ENCODE data around the gene BNC2. TPM values are rescaled to one million over a fixed set of nuclear protein-coding genes. Genes with fewer than 3 reads are reported as not detected.

Gene BNC2
- total RNA-seq, 4 donors from 2014 or later = 90.2 to 130 (median 100.0) TPM

- Histone ChIP-seq H3K36me3 (no peaks in the 10 kb centered on the region), H3K4me3 (peak overlapping the region; percentile 31 to 52), H3K4me1 (peaks cover 3 to 85% (median 5%) of the 10 kb centered on the region in 3 donors), H3K27ac (peak overlapping the region; percentile 30 to 87 (median 81)), H3K27me3 (no peaks in the 10 kb centered on the region), H3K9me3 (no peaks in the 10 kb centered on the region)
- WGBS, 2 donors (ENCODE audit: low coverage in 1 of 2) = 0 to 3% methylated on average over 4 to 28 of the region's 30 CpGs
- TF ChIP-seq POLR2AphosphoS5 (IDR thresholded peaks at IDR 0.05) (no peak), EP300 (IDR thresholded peaks at IDR 0.05) (no peak), CTCF (IDR thresholded peaks at IDR 0.05) (no peak)
- ATAC-seq = peak; percentile 60
Measured at GRCh38 chr9:16828340-16829281, 41.9 kb downstream of the BNC2 start.

DNA sequence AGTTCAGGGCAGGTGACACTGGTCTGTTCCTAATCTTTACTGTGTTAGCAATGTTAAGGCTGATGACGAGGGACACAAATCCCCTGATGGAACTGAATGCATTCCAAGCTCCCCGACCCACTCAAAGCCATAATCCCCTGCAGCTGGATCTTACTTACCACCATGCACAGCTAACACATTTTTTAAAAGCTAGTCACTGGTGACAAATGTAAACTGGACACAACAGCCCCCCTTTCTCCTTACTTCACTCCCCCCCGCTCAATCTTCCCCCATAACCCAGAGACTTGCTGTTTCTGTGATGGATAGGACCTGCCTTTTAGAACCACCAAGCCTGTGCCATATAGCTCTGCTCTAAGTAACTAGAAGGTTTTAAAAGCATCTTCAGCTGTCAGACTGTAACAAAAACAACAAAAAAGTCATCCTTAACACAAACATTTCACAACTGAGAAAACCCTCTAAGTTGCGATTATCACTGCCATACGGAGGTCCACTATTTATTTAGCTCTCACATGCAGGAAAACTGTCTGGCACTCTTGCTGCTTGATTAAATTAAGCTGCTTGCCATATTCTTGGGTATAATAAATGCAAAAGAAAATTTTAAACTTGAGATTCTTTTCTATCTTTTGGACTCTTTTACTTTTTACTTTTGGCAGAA is 44.4 kb downstream of the BNC2 start:
- H3K36me3 ChIP-seq = no peaks in the 10 kb centered on the region
- no peaks in the 10 kb centered on the region for H3K9me3 ChIP-seq
- H3K4me3 ChIP-seq = no peak overlapping the region
- H3K4me1 ChIP-seq = peaks cover 0 to 92% (median 5%) of the 10 kb centered on the region in 3 donors
- no peak for ATAC-seq
- H3K27me3 ChIP-seq = no peaks in the 10 kb centered on the region
- H3K27ac ChIP-seq = peak overlapping the region in 3 of 4 donors; percentile 20 to 47 (median 45)
- 22 to 23% methylated on average over 4 to 5 of the region's 5 CpGs for WGBS, 2 donors (ENCODE audit: low coverage in 1 of 2)
- TF ChIP-seq CTCF (IDR thresholded peaks at IDR 0.05) (no peak), EP300 (IDR thresholded peaks at IDR 0.05) (no peak), POLR2AphosphoS5 (IDR thresholded peaks at IDR 0.05) (no peak), POLR2A (IDR thresholded peaks at IDR 0.05) (no peak)

DNA sequence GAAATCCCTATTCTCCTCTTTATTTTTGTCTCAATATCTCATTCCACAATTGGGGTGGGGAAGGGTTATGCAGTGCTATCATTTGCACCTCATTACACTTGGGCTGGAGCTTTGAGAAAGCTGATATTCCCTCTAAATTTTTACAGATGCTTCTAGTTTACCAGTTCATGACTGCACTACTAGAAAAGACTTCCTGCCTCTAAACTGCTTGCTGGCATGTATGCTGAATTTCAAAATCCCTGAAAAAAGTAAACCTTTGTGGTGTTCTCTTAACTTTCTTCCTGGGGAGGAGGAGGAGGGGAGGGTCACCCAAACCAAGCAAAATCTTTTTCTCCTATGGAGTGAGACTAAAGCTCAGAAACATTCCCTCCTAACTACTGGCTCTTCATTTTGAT is 45.1 kb downstream of the BNC2 start:
- H3K9me3 ChIP-seq = no peaks in the 10 kb centered on the region
- H3K36me3 ChIP-seq = no peaks in the 10 kb centered on the region
- no peak for TF ChIP-seq POLR2AphosphoS5 (IDR thresholded peaks at IDR 0.05)
- TF ChIP-seq POLR2A (IDR thresholded peaks at IDR 0.05) = no peak
- TF ChIP-seq EP300 (IDR thresholded peaks at IDR 0.05) = no peak
- TF ChIP-seq CTCF (IDR thresholded peaks at IDR 0.05) = no peak
- no peaks in the 10 kb centered on the region for H3K27me3 ChIP-seq
- no peak for ATAC-seq
- H3K4me1 ChIP-seq = peaks cover 0 to 84% (median 5%) of the 10 kb centered on the region in 3 donors
- no peak overlapping the region for H3K4me3 ChIP-seq
- H3K27ac ChIP-seq = peak overlapping the region; percentile 20 to 63 (median 32)

DNA sequence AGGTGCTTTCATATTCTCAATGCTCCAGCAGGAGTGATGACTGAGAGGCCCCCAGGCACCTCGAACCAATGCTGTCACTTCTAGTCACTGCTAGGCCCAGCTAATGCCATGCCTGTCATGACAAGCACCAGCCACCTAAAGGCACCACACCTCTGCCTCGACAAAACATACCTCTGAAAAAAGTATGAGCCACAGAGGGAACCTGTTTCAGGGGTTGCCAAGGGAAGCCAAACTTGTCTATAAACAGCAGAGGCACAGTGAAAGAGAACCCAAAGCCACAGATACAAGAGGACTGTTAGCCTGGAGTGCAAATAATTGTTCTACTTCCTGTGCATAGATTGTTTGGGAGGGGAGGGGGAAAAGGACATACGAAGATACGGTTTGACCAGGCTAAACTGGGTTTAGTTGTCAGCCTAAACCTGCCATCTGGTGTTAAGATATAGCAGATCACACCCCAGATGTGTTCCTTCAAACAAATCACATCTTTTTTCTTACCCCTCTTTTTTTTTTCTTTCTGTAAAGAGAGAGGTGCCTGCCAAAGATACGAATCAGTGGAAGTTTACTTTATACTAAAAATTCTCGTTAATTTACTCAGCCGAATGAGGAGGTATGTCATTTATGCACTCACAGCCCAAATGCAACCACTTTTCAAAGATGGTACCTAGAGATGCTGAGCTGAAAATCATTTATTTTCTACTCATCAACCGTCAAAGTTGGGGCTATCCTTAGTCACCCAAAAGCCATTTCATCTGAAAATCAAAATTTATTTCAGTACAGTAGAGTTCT is 45.7 kb downstream of the BNC2 start:
- H3K4me3 ChIP-seq = no peak overlapping the region
- no peaks in the 10 kb centered on the region for H3K36me3 ChIP-seq
- 12 to 25% methylated on average over 7 to 8 of the region's 8 CpGs for WGBS, 2 donors (ENCODE audit: low coverage in 1 of 2)
- peak overlapping the region; percentile 20 to 63 (median 50) for H3K27ac ChIP-seq
- H3K9me3 ChIP-seq = no peaks in the 10 kb centered on the region
- ATAC-seq = no peak
- no peaks in the 10 kb centered on the region for H3K27me3 ChIP-seq
- TF ChIP-seq CTCF (IDR thresholded peaks at IDR 0.05) = peak in 1 of 4 experiments; percentile 23
- TF ChIP-seq POLR2AphosphoS5 (IDR thresholded peaks at IDR 0.05) = no peak
- H3K4me1 ChIP-seq = peaks cover 0 to 78% (median 5%) of the 10 kb centered on the region in 3 donors
